GM19372 (cell line): ENCODE measurements around the gene DNAJC25.
"Not testable (repeated sequence)": the region's sequence is repeated elsewhere in the genome, so short reads cannot be mapped to it uniquely, and the experiment has no call there.

Experiments
- ATAC-seq: cut with Tn5 transposase; IDR thresholded peaks from one replicate; pipeline ENCODE4 v1.9.1; 2021; ENCODE audit warnings: mild to moderate bottlenecking, low read depth, moderate library complexity; ENCODE audit not compliant: unreplicated experiment

DNAJC25 gene

GRCh38 chr9:111631214-111631971 is at the start of gene DNAJC25:
TSS of gene DNAJC25 (plus strand) at chr9:111631334. CDS start at chr9:111631408, 74 bp downstream.
- ATAC-seq = peak; percentile 96

GRCh38 chr9:111582888-111583287 is 48.2 kb upstream of the DNAJC25 start:
- ATAC-seq = no peak

GRCh38 chr9:111586378-111586777 is 44.8 kb upstream of the DNAJC25 start:
- no peak for ATAC-seq

DNA sequence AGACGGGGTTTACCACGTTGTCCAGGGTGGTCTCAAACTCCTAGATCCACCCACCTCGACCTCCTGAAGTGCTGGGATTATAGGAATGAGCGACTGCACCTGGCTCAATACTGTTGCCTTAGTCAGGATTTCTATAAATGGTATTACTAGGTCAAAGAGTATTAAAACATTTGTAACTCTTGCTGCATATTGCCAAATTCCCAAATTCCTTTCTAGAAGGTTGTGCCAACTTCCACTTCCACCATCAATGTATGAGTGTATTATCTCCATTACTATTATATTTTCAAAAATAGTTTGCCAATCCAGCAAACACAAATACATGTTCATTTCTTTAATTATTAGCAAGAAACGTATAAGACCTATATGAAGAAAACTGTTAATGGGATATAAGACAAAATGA is 42.3 kb upstream of the DNAJC25 start:
- ATAC-seq = no peak

- no peak for ATAC-seq
These were observed 33.0 kb upstream of the DNAJC25 start for GRCh38 chr9:111597852-111598732.

GRCh38 chr9:111598733-111599091 is 32.4 kb upstream of the DNAJC25 start:
- no peak for ATAC-seq

GRCh38 chr9:111599092-111599954 is 31.8 kb upstream of the DNAJC25 start, which contains the start of gene PTGR1:
TSS of gene PTGR1 (minus strand) at chr9:111599647. CDS start at chr9:111597422, 2,225 bp downstream.
- ATAC-seq = peak; percentile 42

GRCh38 chr9:111599955-111600343 is 31.2 kb upstream of the DNAJC25 start:
- ATAC-seq = no peak

- no peak for ATAC-seq
These were observed 29.7 kb upstream of the DNAJC25 start for GRCh38 chr9:111601237-111602018.

DNA sequence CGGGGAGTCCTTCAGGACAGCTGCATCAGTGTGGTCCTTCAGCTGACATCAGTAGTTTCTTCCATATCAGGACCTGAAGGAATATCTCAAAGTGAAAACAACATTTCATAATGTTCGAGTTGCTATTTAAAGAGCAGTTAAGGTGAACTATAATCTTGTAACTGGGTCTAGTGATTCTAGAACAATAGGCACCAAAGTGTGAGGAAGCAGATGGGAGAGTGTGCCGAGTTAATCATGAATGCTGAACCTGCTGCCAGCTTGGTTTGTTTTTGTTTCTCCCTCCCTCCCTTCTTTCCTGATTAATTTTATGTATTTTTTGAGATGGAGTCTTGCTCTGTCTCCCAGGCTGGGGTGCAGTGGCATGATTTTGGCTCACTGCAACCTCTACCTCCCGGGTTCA is 28.1 kb upstream of the DNAJC25 start:
- no peak for ATAC-seq

GRCh38 chr9:111604054-111604615 is 27.0 kb upstream of the DNAJC25 start:
- no peak for ATAC-seq

DNA sequence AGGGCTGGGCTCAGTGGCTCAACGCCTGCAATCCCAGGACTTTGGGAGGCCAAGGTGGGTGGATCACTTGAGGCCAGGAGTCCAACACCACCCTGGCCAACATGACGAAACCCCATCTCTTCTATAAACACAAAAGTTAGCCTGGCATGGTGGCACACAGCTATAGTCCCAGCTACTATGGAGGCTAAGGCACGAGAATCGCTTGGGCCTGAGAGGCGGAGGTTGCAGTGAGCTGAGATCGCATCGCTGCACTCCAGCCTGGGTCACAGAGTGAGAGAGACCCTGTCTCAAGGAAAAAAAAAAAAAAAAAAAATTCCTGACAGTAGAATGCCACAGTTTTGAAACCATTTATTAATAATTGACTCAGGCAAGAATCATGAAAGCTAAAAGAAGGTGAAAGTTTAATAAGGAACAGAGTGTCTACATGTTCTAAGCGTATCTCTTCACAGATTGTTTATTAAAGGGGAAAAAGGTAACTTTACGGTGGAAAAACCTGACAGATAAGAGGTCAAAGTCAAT is 26.0 kb upstream of the DNAJC25 start:
- ATAC-seq = no peak

- ATAC-seq = no peak
These were observed 21.0 kb upstream of the DNAJC25 start for GRCh38 chr9:111610149-111610548.

DNA sequence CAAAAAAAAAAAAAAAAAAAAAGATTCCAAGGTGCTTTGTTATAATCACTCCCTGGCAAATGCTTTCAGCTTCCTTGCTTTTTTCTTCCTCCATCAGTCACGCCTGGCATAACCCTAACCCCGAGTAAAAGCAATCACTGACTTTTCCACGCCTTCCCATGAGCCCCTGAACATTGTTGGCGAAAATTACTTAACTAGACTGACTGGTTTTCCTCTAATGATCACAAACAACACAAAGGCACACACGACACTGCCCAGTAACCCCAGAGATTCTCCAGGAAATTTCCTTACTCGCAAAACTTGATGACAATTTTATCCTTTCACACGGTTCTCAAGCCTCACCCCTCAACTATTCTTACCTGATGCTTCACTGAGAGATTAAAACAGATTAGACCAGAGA is 20.3 kb upstream of the DNAJC25 start:
- ATAC-seq = no peak

GRCh38 chr9:111613436-111614040 is 17.6 kb upstream of the DNAJC25 start:
- ATAC-seq = no peak

GRCh38 chr9:111615928-111616327 is 15.2 kb upstream of the DNAJC25 start:
- ATAC-seq = no peak

DNA sequence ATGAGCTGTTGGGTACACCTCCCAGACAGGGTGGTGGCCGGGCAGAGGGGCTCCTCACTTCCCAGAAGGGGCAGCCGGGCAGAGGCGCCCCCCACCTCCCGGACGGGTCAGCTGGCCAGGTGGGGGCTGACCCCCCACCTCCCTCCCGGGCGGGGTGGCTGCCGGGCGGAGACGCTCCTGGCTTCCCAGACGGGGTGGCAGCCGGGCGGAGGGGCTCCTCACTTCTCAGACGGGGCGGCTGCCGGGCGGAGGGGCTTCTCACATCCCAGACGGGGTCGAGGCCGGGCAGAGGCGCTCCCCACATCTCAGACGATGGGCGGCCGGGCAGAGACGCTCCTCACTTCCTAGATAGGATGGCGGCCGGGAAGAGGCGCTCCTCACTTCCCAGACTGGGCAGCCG is 13.8 kb upstream of the DNAJC25 start:
- ATAC-seq = not testable (repeated sequence)

GRCh38 chr9:111621895-111622480 is 9.1 kb upstream of the DNAJC25 start:
- ATAC-seq = no peak

- ATAC-seq = no peak
These were observed 8.5 kb upstream of the DNAJC25 start for GRCh38 chr9:111622626-111623025.
